ENCODE data around the gene NPR1.

The NPR1 gene

DNA sequence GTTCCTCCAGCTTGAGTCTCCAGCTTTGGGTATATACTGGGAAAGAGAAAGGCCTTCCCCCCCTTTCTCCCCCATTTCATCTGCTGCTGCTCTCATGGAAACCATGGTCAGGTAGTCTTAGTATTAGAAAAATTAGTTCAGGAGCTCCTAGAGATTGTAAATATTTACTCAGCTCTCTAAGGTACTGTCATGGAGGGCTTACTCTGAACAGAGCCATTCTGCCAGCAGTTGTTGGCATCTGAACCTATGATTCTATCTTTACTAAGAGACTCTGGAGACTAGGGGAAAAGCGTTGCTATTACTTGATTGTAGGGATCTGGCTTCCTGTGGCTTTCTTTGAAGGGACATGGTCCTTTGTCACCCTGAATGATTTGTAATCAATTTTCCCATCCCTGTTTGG is 55.5 kb downstream of the NPR1 start:
- Histone ChIP-seq H3K4me1 (ENCODE audit: insufficient read depth, low read length, poor library complexity, severe bottlenecking) (peaks cover 19% of the 10 kb centered on the region), H3F3A (ENCODE audit: low read depth) (no peaks in the 10 kb centered on the region), H3K79me2 (ENCODE audit: insufficient read depth, low read length) (peaks cover 22% of the 10 kb centered on the region), H3K9ac (ENCODE audit: low read depth, low read length, poor library complexity, severe bottlenecking) (no peak overlapping the region), H3K9me3 (ENCODE audit: insufficient read depth, low read depth, low read length) (no peaks in the 10 kb centered on the region), H2AFZ (ENCODE audit: low read length) (no peak overlapping the region), H3K36me3 (ENCODE audit: insufficient read depth, low read length) (no peaks in the 10 kb centered on the region), H3K9me2 (replicated peaks; ENCODE audit: low read depth, low read length) (no peaks in the 10 kb centered on the region), H3K4me3 (ENCODE audit: low read length, poor library complexity, severe bottlenecking) (no peak overlapping the region), H4K20me1 (ENCODE audit: insufficient read depth, low read length, poor library complexity, severe bottlenecking) (no peaks in the 10 kb centered on the region), H3K27me3 (ENCODE audit: insufficient read depth, low read length, poor library complexity, severe bottlenecking) (no peaks in the 10 kb centered on the region), H3K4me2 (ENCODE audit: low read depth, low read length, poor library complexity, severe bottlenecking) (no peak overlapping the region)
- TF ChIP-seq EZH2phosphoT487 (IDR thresholded peaks at IDR 0.05; ENCODE audit: borderline replicate concordance) = no peak
- TF ChIP-seq, protein P1, sequence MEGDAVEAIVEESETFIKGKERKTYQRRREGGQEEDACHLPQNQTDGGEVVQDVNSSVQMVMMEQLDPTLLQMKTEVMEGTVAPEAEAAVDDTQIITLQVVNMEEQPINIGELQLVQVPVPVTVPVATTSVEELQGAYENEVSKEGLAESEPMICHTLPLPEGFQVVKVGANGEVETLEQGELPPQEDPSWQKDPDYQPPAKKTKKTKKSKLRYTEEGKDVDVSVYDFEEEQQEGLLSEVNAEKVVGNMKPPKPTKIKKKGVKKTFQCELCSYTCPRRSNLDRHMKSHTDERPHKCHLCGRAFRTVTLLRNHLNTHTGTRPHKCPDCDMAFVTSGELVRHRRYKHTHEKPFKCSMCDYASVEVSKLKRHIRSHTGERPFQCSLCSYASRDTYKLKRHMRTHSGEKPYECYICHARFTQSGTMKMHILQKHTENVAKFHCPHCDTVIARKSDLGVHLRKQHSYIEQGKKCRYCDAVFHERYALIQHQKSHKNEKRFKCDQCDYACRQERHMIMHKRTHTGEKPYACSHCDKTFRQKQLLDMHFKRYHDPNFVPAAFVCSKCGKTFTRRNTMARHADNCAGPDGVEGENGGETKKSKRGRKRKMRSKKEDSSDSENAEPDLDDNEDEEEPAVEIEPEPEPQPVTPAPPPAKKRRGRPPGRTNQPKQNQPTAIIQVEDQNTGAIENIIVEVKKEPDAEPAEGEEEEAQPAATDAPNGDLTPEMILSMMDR (conservative IDR thresholded peaks at IDR 0.05; ENCODE audit: low read length) = no peak

DNA sequence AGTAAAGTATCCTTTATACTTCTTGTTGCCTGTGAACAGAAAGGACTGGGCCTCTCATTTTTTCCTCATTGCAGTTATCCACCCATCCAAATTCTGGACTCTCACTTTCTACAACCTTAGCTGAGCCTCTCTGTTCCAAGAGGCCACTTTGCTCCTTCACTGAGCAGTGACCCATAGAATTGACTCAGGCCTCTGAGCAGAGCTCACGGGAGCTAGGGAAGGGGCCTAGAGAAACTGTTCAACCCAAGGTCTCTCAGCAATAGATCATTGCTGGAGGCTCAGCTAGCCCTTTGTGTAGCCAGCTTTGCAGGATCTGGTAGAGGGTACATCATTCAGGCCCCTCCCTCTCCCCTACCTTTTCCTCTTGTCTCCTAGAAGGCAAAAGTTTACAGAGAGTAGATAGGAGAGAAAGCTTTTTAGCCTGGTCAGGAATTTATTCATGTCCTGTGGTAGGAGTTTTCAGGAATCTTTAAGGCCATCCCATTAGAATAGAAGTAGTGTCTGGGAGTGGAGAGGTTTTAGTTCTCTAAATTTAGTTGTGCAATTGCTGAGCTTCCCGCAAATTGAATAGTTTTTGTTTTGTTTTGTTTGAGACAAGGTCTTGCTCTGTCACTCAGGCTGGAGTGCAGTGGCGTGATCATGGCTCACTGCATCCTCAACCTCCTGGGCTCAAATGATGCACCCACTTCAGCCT is 56.1 kb downstream of the NPR1 start:
- H4K20me1 ChIP-seq (ENCODE audit: insufficient read depth, low read length, poor library complexity, severe bottlenecking) = no peaks in the 10 kb centered on the region
- H2AFZ ChIP-seq (ENCODE audit: low read length) = no peak overlapping the region
- H3K4me1 ChIP-seq (ENCODE audit: insufficient read depth, low read length, poor library complexity, severe bottlenecking) = peaks cover 14% of the 10 kb centered on the region
- no peak overlapping the region for H3K4me3 ChIP-seq (ENCODE audit: low read length, poor library complexity, severe bottlenecking)
- H3K9me3 ChIP-seq (ENCODE audit: insufficient read depth, low read depth, low read length) = no peaks in the 10 kb centered on the region
- no peak for TF ChIP-seq EZH2phosphoT487 (IDR thresholded peaks at IDR 0.05; ENCODE audit: borderline replicate concordance)
- TF ChIP-seq, protein P1 (conservative IDR thresholded peaks at IDR 0.05; ENCODE audit: low read length) = no peak
- no peaks in the 10 kb centered on the region for H3K27me3 ChIP-seq (ENCODE audit: insufficient read depth, low read length, poor library complexity, severe bottlenecking)
- no peak overlapping the region for H3K4me2 ChIP-seq (ENCODE audit: low read depth, low read length, poor library complexity, severe bottlenecking)
- H3K36me3 ChIP-seq (ENCODE audit: insufficient read depth, low read length) = no peaks in the 10 kb centered on the region
- peaks cover 16% of the 10 kb centered on the region; the same call in 1 of the 2 replicates for H3K79me2 ChIP-seq (ENCODE audit: insufficient read depth, low read length)
- H3K9ac ChIP-seq (ENCODE audit: low read depth, low read length, poor library complexity, severe bottlenecking) = no peak overlapping the region
- H3F3A ChIP-seq (ENCODE audit: low read depth) = no peaks in the 10 kb centered on the region
- no peaks in the 10 kb centered on the region for H3K9me2 ChIP-seq (replicated peaks; ENCODE audit: low read depth, low read length)

DNA sequence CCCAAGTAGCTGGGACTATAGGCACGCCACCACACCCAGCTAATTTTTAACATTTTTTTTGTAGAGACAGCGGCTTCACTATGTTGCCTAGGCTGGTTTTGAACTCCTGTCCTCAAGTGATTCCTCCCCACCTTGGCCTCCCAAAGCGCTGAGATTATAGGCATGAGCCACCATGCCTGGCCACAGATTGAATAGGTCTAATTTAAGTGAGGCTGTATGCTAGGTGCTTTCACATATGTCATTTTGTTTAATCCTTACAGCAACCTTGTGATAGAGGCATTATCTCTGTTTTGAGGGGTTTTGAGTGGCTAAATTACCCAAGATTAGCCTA is 56.6 kb downstream of the NPR1 start:
- Histone ChIP-seq H3K27me3 (ENCODE audit: insufficient read depth, low read length, poor library complexity, severe bottlenecking) (no peaks in the 10 kb centered on the region), H3K9ac (ENCODE audit: low read depth, low read length, poor library complexity, severe bottlenecking) (no peak overlapping the region), H3K9me2 (replicated peaks; ENCODE audit: low read depth, low read length) (no peaks in the 10 kb centered on the region), H3K4me1 (ENCODE audit: insufficient read depth, low read length, poor library complexity, severe bottlenecking) (peaks cover 10% of the 10 kb centered on the region), H4K20me1 (ENCODE audit: insufficient read depth, low read length, poor library complexity, severe bottlenecking) (no peaks in the 10 kb centered on the region), H3K36me3 (ENCODE audit: insufficient read depth, low read length) (no peaks in the 10 kb centered on the region), H3K79me2 (ENCODE audit: insufficient read depth, low read length) (peaks cover 11% of the 10 kb centered on the region; the same call in 1 of the 2 replicates), H2AFZ (ENCODE audit: low read length) (no peak overlapping the region), H3F3A (ENCODE audit: low read depth) (no peaks in the 10 kb centered on the region), H3K4me3 (ENCODE audit: low read length, poor library complexity, severe bottlenecking) (no peak overlapping the region), H3K4me2 (ENCODE audit: low read depth, low read length, poor library complexity, severe bottlenecking) (no peak overlapping the region), H3K9me3 (ENCODE audit: insufficient read depth, low read depth, low read length) (no peaks in the 10 kb centered on the region)
- TF ChIP-seq, protein P1 (conservative IDR thresholded peaks at IDR 0.05; ENCODE audit: low read length) = no peak
- no peak for TF ChIP-seq EZH2phosphoT487 (IDR thresholded peaks at IDR 0.05; ENCODE audit: borderline replicate concordance)

Data from Loucy (cell line).